H9 (cell line): ENCODE measurements around the gene THSD7B. TPM values are rescaled to one million over a fixed set of nuclear protein-coding genes. Genes with fewer than 3 reads are reported as not detected.

Source experiments
- DNase-seq: peaks from one replicate; pipeline ENCODE4 v3.0.0-alpha.2; 2017
- H2AFZ ChIP-seq: one replicate; pipeline ENCODE4 v1.6.1; 2013; ENCODE audit warnings: mild to moderate bottlenecking, low read length, control low read depth, moderate library complexity
- H2AK5ac ChIP-seq: 2 replicates; pipeline ENCODE4 v1.6.1; 2013; ENCODE audit warnings: low read length, control low read depth, mixed read lengths; ENCODE audit not compliant: insufficient read length
- H2BK120ac ChIP-seq: one replicate; pipeline ENCODE4 v1.6.1; 2013; ENCODE audit warnings: low read depth, mild to moderate bottlenecking, low read length, control low read depth, inconsistent platforms; ENCODE audit not compliant: poor library complexity, severe bottlenecking
- H2BK12ac ChIP-seq: 2 replicates; pipeline ENCODE4 v1.6.1; 2013; ENCODE audit warnings: low read length, control low read depth, mixed read lengths, low read depth; ENCODE audit not compliant: insufficient read length
- H2BK15ac ChIP-seq: 2 replicates; pipeline ENCODE4 v1.6.1; 2013; ENCODE audit warnings: low read depth, low read length, control low read depth
- H2BK20ac ChIP-seq: one replicate; pipeline ENCODE4 v1.6.1; 2013; ENCODE audit warnings: low read depth, mild to moderate bottlenecking, low read length, control low read depth, inconsistent platforms; ENCODE audit not compliant: poor library complexity, severe bottlenecking
- H2BK5ac ChIP-seq: 2 replicates; pipeline ENCODE4 v1.6.1; 2013; ENCODE audit warnings: low read length, control low read depth, mixed read lengths; ENCODE audit not compliant: insufficient read length
- H3K14ac ChIP-seq: 2 replicates; pipeline ENCODE4 v1.6.1; 2013; ENCODE audit warnings: low read length, control low read depth; ENCODE audit not compliant: insufficient read depth
- H3K18ac ChIP-seq: 2 replicates; pipeline ENCODE4 v1.6.1; 2013; ENCODE audit warnings: low read depth, mild to moderate bottlenecking, mixed read lengths, low read length, control low read depth; ENCODE audit not compliant: insufficient read length
- H3K23ac ChIP-seq: 2 replicates; pipeline ENCODE4 v1.6.1; 2013; ENCODE audit warnings: low read length, control low read depth, mixed read lengths, low read depth; ENCODE audit not compliant: insufficient read length
- H3K23me2 ChIP-seq: 2 replicates; pipeline ENCODE4 v1.6.1; 2013; ENCODE audit warnings: low read depth, mild to moderate bottlenecking, mixed read lengths, low read length, control low read depth; ENCODE audit not compliant: insufficient read length, poor library complexity, severe bottlenecking
- H3K27ac ChIP-seq: 2 replicates; pipeline ENCODE4 v1.5.1; 2013; ENCODE audit warnings: low read length, control low read depth, mixed read lengths, low read depth; ENCODE audit not compliant: insufficient read length
- H3K27me3 ChIP-seq: 2 replicates; pipeline ENCODE4 v1.6.1; 2013; ENCODE audit warnings: low read length, control low read depth, inconsistent platforms; ENCODE audit not compliant: insufficient read depth
- H3K4ac ChIP-seq: 2 replicates; pipeline ENCODE4 v1.6.1; 2013; ENCODE audit warnings: low read depth, mild to moderate bottlenecking, control low read depth, inconsistent platforms, low read length, moderate library complexity
- H3K4me1 ChIP-seq: 2 replicates; pipeline ENCODE4 v1.6.1; 2013; ENCODE audit warnings: low read length, control low read depth, inconsistent platforms; ENCODE audit not compliant: insufficient read depth
- H3K4me2 ChIP-seq: 2 replicates; pipeline ENCODE4 v1.6.1; 2013; ENCODE audit warnings: low read length, control low read depth, mixed read lengths; ENCODE audit not compliant: insufficient read length, insufficient read depth
- H3K56ac ChIP-seq: 2 replicates; pipeline ENCODE4 v1.6.1; 2013; ENCODE audit warnings: low read depth, mild to moderate bottlenecking, mixed read lengths, low read length, control low read depth; ENCODE audit not compliant: insufficient read length
- H3K79me1 ChIP-seq: 2 replicates; pipeline ENCODE4 v1.6.1; 2013; ENCODE audit warnings: low read depth, mild to moderate bottlenecking, moderate library complexity, low read length, control low read depth, inconsistent platforms; ENCODE audit not compliant: insufficient read depth, poor library complexity, severe bottlenecking
- H3K79me2 ChIP-seq: 2 replicates; pipeline ENCODE4 v1.6.1; 2013; ENCODE audit warnings: low read length, control low read depth, inconsistent platforms; ENCODE audit not compliant: insufficient read depth
- H3K9ac ChIP-seq: 2 replicates; pipeline ENCODE4 v1.6.1; 2013; ENCODE audit warnings: low read length, control low read depth, mixed read lengths; ENCODE audit not compliant: insufficient read length; ENCODE audit errors: extremely low read depth
- H3K9me3 ChIP-seq: one replicate; pipeline ENCODE4 v1.6.1; 2013; ENCODE audit warnings: low read depth, low read length, inconsistent platforms; ENCODE audit not compliant: control insufficient read depth
- H3T11ph ChIP-seq: one replicate; pipeline ENCODE4 v1.6.1; 2013; ENCODE audit warnings: mild to moderate bottlenecking, low read length, control low read depth, inconsistent platforms
- H4K20me1 ChIP-seq: one replicate; pipeline ENCODE4 v1.6.1; 2013; ENCODE audit not compliant: control insufficient read depth, insufficient read length, insufficient read depth
- H4K5ac ChIP-seq: 2 replicates; pipeline ENCODE4 v1.6.1; 2013; ENCODE audit warnings: low read depth, mild to moderate bottlenecking, mixed read lengths, low read length, control low read depth; ENCODE audit not compliant: insufficient read length
- H4K8ac ChIP-seq: replicated peaks from 2 replicates; pipeline ENCODE4 v1.6.1; 2013; ENCODE audit warnings: low read length, control low read depth, mixed read lengths, low read depth; ENCODE audit not compliant: insufficient read length
- H4K91ac ChIP-seq: 2 replicates; pipeline ENCODE4 v1.6.1; 2013; ENCODE audit warnings: low read depth, mild to moderate bottlenecking, moderate library complexity, mixed read lengths, low read length, control low read depth; ENCODE audit not compliant: insufficient read length
- H3K27ac Mint-ChIP-seq, 3 experiments: 2 replicates in 2 of 3; 3 replicates in 1 of 3; pipeline ENCODE4 v1.8.0; 2020 to 2021; ENCODE audit warnings: mixed read lengths in 3 of 3, mild to moderate bottlenecking in 1 of 3, moderate library complexity in 1 of 3
- H3K27me3 Mint-ChIP-seq: 2 replicates; pipeline ENCODE4 v1.8.0; 2021; ENCODE audit warnings: low read depth, mild to moderate bottlenecking, moderate library complexity, mixed read lengths
- H3K36me3 Mint-ChIP-seq, 3 experiments: 2 replicates in 2 of 3; 3 replicates in 1 of 3; pipeline ENCODE4 v1.8.0; 2020 to 2021; ENCODE audit warnings: low read depth in 3 of 3, mixed read lengths in 3 of 3; ENCODE audit not compliant: insufficient read depth in 1 of 3
- H3K4me1 Mint-ChIP-seq, 2 experiments: 2 replicates each; pipeline ENCODE4 v1.8.0; 2020; ENCODE audit warnings: mixed read lengths in 2 of 2
- H3K4me3 Mint-ChIP-seq, 2 experiments: 2 replicates in 1 of 2; 3 replicates in 1 of 2; pipeline ENCODE4 v1.8.0; 2020 to 2021; ENCODE audit warnings: mild to moderate bottlenecking in 2 of 2, mixed read lengths in 2 of 2, moderate library complexity in 1 of 2
- H3K9me3 Mint-ChIP-seq, 2 experiments: 2 replicates in 1 of 2; 3 replicates in 1 of 2; pipeline ENCODE4 v1.8.0; 2020; ENCODE audit warnings: mild to moderate bottlenecking in 2 of 2, mixed read lengths in 2 of 2, moderate library complexity in 1 of 2
- CTCF ChIP-seq: fragments of 200-600 bp; sonication (generic); conservative IDR thresholded peaks from 3 replicates; pipeline ENCODE4 v1.8.0; 2021; ENCODE audit warnings: antibody characterized with exemption, mild to moderate bottlenecking
- WGBS: extraction: QIAGEN DNeasy Blood & Tissue Kit; methylation state at CpG from one replicate; pipeline ENCODE4 v1.1.7; 2013; ENCODE audit warnings: missing lambda C conversion rate, low lambda C conversion rate, mixed read lengths; ENCODE audit not compliant: insufficient read length; ENCODE audit errors: extremely low coverage; 5-methylcytosine and 5-hydroxymethylcytosine counted together
- total RNA-seq: library from RNA; stranded (reverse); gene quantifications from 2 replicates; pipeline ENCODE4 v1.2.1, GENCODE V29; 2021

The THSD7B gene
- total RNA-seq, 1 experiment from 2014 or later, result 0.85 TPM

- no peak overlapping the region for H3T11ph ChIP-seq
- H4K5ac ChIP-seq, result no peak overlapping the region
- no peak overlapping the region for H3K18ac ChIP-seq
- Mint-ChIP-seq H3K4me1 (peaks cover 6 to 9% of the 10 kb centered on the region in 2 experiments), H3K27me3 (no peaks in the 10 kb centered on the region), H3K4me3 (no peak overlapping the region), H3K27ac (no peak overlapping the region), H3K9me3 (no peaks in the 10 kb centered on the region), H3K36me3 (peaks cover 0 to 2% (median 0%) of the 10 kb centered on the region in 3 experiments; a peak in 1 of 7 replicates)
- no peak overlapping the region for H3K27ac ChIP-seq
- no peak for DNase-seq
- no peak for TF ChIP-seq CTCF
- H2BK15ac ChIP-seq, result no peak overlapping the region
- H3K4me1 ChIP-seq, result no peaks in the 10 kb centered on the region
- H2BK12ac ChIP-seq, result no peak overlapping the region
- no peaks in the 10 kb centered on the region for H3K27me3 ChIP-seq
- WGBS, result no CpG with 5 or more reads among the region's 2 CpGs
- no peaks in the 10 kb centered on the region for H4K20me1 ChIP-seq
- no peak overlapping the region for H3K23ac ChIP-seq
- no peak overlapping the region for H3K4me2 ChIP-seq
- no peak overlapping the region for H2BK5ac ChIP-seq
- H3K9me3 ChIP-seq, result no peaks in the 10 kb centered on the region
- H2AFZ ChIP-seq, result no peak overlapping the region
- H3K23me2 ChIP-seq, result no peaks in the 10 kb centered on the region
- H2BK20ac ChIP-seq, result no peak overlapping the region
- H4K8ac ChIP-seq, result no peak overlapping the region
- H3K4ac ChIP-seq, result no peak overlapping the region
- H3K14ac ChIP-seq, result no peak overlapping the region
- no peak overlapping the region for H3K9ac ChIP-seq
- H2AK5ac ChIP-seq, result no peak overlapping the region
- no peak overlapping the region for H3K56ac ChIP-seq
- H3K79me1 ChIP-seq, result no peaks in the 10 kb centered on the region
- no peaks in the 10 kb centered on the region for H3K79me2 ChIP-seq
- no peak overlapping the region for H2BK120ac ChIP-seq
- no peak overlapping the region for H4K91ac ChIP-seq
These were observed 928.2 kb downstream of the THSD7B start for GRCh38 chr2:137693534-137693933.
